GM21619 (cell line): Measurements from ENCODE around the gene TMEM181.

Experiments
- ATAC-seq: cut with Tn5 transposase; IDR thresholded peaks from one replicate; pipeline ENCODE4 v1.9.1; 2021; ENCODE audit not compliant: unreplicated experiment

The TMEM181 gene

DNA sequence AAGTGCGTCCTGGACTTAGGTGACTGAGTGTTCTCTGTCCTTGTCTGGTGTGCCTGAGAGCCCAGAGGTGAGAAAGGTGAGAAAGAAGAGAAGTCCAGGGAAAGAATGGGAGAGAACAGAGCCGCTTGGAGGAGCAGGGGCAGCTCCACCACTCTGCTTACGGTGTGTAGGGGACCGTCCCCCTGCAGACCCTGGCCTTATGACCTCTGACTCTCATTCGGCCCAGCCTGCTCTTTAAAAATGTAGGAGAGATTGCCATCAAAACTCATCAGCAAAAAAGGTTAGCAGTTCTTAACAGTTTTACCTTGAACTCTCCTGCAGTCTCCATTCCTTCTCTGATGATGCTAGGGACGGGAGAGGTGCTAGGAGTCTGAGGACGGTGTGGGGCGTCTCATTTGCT lies 2.0 kb downstream of the TMEM181 start:
- no peak for ATAC-seq

DNA sequence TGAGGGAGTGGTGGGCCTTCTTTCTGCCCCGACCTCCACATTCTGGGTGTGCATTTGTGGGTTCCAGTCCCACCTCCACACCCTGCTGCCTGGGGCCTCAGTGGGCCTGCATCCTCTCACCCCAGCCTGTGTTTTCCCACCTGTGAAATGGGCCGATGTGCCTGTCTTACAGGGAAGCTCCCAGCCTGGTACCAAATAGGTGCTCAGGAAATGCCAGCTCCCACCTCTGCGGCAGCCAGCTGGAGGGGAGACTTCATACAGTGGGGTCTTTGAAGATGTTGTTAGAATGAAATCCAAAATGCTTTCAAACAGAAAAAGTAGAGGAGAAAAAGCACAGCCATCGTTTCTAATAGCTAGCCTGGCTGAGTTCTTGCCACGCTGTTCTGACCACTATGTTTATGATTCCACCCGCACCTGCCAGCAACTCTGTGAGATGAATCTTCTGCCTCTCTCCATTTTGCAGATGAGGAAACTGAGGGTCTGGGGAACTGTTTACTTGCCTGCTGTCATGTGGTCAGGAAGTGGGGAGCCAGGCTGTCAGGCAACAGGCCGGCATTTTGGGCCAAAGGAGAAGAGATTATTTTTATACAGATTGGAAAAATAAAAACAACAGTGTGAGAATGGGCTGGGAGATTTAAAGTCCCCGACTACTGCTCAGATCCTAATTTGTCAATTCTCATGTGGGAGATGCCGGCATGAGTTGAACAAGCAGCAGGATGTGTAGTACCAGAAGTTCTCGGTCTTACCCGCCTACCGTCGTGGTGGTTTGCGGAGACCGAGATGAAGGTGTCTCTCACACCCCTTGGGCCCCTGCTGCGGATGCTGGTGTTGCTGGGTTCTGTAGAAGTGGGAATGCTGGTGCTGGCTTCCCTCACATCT lies 4.6 kb downstream of the TMEM181 start:
- no peak for ATAC-seq

GRCh38 chr6:158565122-158565429 lies 5.2 kb downstream of the TMEM181 start:
- no peak for ATAC-seq

DNA sequence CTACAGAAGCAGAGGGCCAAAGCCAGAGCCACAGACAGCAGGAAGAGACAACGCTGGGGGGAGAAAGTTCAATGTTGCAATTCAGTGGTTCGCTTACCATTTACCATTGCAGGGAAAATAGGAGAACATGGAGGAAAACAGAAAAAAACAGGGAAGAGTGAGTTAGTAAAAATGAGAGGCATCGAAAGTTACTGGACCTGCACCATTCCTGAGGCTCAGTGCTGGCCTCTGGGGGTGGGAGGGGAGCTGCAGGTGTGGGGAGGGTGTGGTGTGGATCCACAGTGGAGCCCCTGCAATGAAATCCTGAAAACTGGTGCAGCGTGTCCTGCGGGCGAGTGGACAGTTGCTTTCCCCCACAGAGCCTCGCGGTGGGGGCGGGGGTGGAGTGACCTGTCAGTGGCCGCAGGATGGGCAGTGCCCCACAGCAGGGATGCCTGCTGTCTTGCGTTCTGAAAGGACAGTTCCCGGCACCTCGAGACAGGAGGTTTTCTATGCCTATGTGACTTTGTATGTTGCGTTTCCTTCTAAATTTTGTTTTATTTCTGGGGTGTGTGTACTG lies 5.7 kb downstream of the TMEM181 start:
- ATAC-seq, result no peak

DNA sequence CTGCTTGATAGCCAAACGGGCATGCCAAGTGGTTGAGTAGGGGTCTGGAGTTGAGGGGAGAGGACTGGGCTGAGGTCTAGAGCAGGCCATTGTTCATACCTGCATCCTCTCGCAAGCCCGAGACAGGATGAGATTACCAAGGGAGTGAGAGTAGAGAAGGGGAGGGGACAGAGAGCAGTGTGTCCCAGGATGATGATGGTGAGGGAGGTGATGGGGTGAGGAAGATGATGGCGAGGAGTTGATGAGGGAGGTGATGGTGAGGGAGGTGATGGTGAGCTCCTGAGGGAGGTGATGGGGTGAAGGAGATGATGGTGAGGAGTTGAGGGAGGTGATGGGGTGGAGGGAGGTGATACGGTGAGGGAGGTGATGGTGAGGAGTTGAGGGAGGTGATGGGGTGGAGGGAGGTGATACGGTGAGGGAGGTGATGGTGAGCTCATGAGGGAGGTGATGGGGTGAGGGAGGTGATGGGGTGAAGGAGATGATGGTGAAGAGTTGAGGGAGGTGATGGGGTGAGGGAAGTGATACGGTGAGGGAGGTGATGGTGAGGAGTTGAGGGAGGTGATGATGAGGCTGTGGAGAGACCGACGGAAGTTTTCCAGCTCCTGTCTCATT lies 6.4 kb downstream of the TMEM181 start:
- no peak for ATAC-seq

GRCh38 chr6:158567152-158567551 lies 7.3 kb downstream of the TMEM181 start:
- ATAC-seq, result no peak

GRCh38 chr6:158567871-158568401 lies 8.0 kb downstream of the TMEM181 start:
- no peak for ATAC-seq

DNA sequence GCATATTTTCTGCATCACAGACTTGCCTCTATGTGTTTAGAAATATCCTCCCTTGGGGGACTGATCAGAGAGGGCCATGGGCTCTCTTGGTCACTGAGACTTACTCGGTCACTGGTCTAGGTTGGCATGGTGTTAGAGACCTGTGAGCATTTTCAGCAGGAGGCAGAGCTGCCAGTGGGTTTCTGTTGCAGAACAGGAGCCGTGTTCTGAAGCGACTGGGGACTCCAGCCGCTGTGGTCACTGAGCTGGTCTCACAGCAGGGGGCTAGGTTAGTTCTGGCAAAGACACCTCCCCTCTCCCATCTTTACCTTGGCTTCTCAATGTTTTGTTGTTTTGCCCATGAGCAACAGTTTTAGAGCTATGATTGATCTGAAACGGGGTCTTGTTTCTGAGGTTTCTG lies 8.7 kb downstream of the TMEM181 start:
- no peak for ATAC-seq

GRCh38 chr6:158569036-158569435 lies 9.1 kb downstream of the TMEM181 start:
- no peak for ATAC-seq

GRCh38 chr6:158570681-158570962 lies 10.7 kb downstream of the TMEM181 start:
- no peak for ATAC-seq

GRCh38 chr6:158571826-158572652 lies 12.1 kb downstream of the TMEM181 start:
- no peak for ATAC-seq

DNA sequence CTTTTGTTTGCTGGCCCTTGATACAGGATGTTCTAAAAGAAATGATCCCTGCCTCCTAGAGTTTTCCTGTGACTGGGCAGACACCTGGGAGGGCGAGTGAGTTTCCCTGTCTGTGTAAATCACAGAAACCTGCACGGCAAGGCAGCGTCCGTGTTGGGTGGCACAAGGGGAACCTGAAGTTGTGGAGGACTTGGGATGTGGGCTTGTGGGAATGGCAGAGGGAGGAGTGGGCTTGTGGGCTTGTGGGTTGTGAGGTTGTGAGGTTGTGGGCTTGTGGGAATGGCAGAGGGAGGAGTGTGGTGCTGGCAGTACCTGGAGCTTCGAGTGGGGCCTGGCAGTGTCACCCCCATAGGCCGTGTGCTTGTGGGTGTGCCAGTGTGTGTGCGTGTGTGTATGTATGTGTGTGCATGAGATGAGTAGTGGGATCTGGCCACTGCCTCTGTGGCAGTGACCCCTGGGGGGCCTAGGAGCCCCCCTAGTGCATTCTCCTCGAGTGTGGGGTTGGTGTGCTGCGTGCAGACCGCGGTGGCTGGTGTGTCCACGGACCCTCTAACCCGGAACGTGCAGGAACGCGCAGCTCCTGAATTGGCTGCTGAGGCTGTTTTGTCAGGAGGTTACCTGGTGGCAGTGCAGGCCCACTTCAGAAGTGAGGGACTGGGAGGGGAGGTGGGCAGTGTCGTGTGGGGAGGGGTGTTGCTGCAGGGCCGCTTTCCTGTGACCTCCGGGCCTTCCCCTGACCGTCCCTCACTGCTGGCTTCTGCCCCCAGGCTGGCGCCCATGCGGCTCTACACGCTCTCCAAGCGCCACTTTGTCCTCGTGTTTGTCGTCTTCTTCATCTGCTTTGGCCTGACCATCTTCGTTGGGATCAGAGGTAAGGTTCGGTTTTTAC lies 13.0 kb downstream of the TMEM181 start:
- no peak for ATAC-seq

- ATAC-seq, result no peak
Observed at GRCh38 chr6:158573542-158573931, 13.6 kb downstream of the TMEM181 start.

- ATAC-seq, result no peak
Observed at GRCh38 chr6:158574800-158575199, 14.9 kb downstream of the TMEM181 start.

DNA sequence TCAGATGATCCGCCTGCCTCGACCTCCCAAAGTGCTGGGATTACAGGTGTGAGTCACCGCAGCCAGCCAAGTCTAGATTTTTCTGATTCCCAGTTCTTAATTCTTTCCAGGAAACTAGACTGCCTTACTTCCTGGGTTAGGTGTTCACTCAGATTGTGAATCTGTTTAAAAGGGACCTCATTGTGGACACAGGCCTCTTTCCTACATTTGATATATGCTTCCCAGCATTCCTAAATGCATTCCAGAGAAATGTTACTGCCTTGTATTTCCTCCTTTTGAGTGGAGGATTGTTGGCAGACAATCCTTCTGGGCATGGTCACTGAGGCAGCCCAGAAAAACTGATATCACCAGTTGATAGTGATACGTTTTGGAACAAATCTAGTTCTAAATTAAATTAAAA lies 15.7 kb downstream of the TMEM181 start:
- ATAC-seq, result no peak

GRCh38 chr6:158584236-158584651 lies 24.4 kb downstream of the TMEM181 start:
- no peak for ATAC-seq

DNA sequence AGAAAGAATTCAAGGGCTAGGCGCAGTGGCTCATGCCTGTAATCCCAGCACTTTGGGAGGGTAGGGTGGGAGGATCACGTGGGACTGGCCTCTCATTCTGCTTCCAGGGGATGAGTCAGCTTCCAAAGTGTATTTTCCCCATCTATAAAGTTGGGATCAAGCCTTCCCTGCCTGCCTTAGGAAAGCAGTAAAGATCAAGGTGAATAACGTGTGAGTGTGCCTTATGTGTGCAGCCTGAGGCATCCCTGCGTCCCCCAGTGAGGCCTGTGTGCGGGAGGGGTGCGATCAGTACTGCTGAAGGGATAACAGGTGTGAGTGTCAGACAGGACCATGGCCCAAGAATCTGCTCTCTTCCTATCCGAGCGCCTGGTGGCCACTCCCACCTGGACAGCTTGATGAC lies 26.8 kb downstream of the TMEM181 start:
- no peak for ATAC-seq

DNA sequence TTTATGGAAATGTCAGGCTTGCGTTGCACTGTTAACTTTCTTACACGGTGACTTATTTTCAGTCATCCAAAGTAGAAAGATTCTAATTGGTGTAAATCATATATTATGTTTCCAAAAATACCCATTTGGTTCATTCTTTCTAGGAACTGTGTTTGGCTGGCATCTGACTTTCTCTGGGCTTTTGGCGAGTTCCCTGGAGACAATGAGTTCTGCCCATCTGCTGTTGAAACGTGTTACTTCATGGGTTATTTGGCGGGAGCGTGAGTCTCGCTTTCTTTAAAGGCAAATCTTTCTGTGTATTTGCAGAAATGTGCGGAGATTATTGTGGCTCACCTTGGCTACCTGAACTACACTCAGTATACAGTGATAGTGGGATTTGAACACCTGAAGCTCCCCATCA lies 29.5 kb downstream of the TMEM181 start:
- no peak for ATAC-seq

DNA sequence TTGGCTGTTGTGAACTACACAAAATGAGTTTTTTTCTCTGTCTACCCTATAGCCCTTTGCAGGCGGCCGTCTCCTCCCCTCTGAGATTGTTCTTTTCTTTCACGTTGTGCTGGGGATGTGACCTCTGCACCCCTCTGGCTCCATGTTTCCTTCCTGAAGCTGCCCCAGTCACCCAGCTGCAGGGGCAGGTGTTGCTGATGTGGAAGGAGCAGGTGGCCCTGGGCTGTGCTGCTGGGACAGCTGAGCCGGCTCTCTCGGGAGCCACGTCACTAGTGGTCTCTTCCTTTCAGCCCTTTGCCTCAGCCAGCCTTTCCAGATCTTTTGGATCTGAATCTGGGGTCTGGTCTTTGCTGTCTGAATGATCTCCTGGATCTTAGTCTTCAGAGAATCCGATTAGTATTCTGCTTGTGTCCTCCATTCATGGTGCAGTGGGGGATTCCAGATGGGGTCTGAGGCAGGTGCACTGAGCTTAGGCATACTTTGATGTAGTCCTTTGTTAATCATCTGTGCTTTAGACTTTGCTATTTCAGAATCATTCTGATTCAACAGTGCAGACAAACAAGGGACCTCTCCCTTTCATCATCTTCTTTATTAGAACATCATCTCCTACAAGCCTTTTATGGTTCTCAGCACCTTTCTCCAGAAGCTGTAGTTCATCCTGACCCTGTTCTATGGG lies 31.4 kb downstream of the TMEM181 start:
- no peak for ATAC-seq

DNA sequence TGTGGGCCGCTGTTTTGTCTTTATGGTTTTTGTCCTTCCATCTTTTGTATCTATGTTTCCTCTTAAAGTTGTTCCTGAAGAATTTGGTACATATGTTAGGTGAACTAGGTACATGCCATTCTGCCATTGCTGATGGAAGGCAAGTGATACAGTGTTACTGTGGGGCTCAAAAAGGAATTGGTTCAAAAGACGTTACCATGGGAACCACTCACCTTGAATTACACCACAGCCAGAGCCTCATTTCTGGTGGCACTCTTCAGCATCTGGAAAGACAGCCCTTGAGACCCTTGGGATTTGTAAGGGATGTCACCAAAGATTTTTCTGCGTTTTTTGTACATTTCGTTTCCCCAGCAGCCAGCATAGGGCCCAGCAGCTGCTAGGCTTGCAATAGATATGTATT lies 31.9 kb downstream of the TMEM181 start:
- no peak for ATAC-seq
